GM19397 (cell line): ENCODE measurements around the gene ZNF681.
"Not testable (repeated sequence)": the region's sequence is repeated elsewhere in the genome, so short reads cannot be mapped to it uniquely, and the experiment has no call there.

Experiments used
- ATAC-seq: cut with Tn5 transposase; IDR thresholded peaks from one replicate; pipeline ENCODE4 v1.9.1; 2021; ENCODE audit warnings: mild to moderate bottlenecking, moderate library complexity; ENCODE audit not compliant: unreplicated experiment

ZNF681 gene

DNA sequence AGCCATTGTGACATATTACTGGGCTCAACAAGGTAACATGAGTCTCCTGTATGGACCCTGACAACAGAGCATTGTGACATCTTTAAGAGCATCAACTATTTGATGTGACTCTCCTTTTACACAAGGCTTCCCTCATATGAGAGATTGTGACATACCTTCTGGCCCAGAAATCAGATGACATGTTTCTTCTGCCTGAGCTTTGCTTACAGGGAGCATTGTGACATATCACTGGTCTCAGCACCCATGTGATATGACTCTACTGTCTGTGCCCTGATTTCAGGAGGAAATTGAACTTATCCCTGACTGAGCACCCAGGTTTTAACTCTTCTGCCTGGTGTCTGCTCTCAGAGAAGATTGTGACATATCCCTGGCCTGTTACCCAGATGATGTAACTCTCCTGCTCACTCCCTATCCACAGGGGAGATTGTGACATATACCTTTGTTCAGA lies 15.9 kb upstream of the ZNF681 start:
- ATAC-seq: no peak

DNA sequence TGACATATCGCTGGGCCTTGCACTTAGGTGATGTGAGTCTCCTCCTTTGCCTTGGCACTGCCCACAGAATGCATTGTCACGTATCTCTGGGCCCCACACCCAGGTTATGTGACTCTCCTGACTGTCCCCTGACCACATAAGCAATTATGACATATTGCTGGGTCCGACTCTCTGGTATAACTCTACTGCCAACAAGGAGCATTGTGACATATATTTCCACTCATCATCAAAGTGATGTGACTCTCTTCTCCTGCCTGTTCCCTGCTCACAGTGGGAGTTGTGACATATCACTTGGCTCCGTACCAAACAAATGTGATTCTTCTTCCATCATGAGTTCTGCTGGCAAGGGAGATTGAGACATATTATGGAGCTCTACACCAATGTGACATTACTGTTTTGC lies 15.4 kb upstream of the ZNF681 start:
- no peak for ATAC-seq

DNA sequence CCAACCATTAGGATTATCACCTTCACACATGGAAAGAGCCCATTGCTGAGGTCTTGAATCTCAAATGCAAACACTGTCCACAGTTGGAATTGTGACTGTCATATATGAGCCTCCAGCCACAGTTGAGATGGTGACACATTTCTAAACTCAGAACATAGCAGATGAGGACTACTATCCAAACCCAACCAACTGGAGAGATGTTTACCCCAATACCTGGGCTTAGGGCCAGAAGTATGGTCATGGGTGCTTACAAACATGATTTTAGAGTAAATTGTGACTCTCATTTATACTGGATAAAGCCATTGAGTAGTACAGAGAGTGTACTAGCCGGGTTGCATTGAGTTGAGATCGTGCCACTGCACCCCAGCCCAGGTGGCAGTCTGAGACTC lies 14.0 kb upstream of the ZNF681 start:
- no peak for ATAC-seq

DNA sequence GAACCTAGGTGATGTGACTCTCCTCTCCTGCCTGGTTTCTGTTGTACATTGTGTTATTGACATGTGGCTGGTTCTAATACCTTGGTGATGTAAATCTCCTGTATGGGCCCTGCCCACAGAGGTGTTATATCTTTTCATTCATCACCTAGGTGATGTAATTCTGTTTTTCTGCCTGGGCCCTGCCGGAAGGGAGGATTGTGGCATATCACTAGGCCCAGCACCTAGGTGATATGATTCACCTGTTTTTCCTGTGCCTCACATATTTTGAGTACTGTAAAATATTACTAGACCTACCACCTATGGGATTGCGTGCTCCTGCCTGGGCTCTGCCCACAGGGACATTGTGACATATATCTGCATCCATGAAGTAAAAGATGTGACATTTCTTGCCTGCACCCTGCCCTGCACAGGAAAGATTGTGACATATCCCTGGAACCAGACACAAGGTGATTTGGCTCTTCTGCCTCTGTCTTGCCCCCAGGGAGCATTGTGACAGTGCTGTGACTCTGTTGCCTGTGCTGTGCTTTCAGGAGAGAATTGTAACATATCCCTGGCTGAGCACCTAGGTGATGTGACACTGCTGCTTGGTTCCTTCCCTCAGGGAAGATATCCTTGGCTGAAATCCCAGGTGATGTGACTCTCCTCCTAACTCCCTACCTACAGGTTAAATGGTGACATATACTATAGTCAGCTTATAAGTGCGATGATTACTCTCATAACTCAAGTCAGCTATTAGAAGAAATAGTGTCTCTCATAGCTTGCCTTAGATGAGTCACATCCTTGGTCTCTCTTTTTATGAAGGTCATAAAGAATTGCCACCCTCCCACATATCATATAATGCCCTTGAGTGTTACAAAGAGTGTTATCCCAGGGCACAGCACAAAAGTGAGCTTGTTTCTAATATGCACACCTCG lies 13.3 kb upstream of the ZNF681 start:
- ATAC-seq: no peak

DNA sequence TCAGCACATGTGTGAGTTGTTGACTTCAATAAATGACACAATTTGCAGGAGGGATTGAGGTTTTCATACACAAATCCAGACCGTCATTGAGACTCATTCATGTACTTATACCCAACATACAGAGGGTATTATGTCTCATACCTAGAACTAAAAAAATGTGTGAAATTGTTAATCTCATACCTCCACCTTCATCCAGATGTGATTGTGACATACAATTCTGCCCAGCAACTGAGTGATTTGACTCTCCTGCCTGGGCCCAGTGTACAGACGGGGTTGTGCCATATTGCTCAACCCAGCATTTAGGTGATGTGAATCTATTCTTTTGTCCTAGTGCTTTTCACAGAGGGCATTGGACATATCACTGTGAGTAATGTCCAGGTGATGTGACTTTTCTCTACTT lies 12.6 kb upstream of the ZNF681 start:
- no peak for ATAC-seq

DNA sequence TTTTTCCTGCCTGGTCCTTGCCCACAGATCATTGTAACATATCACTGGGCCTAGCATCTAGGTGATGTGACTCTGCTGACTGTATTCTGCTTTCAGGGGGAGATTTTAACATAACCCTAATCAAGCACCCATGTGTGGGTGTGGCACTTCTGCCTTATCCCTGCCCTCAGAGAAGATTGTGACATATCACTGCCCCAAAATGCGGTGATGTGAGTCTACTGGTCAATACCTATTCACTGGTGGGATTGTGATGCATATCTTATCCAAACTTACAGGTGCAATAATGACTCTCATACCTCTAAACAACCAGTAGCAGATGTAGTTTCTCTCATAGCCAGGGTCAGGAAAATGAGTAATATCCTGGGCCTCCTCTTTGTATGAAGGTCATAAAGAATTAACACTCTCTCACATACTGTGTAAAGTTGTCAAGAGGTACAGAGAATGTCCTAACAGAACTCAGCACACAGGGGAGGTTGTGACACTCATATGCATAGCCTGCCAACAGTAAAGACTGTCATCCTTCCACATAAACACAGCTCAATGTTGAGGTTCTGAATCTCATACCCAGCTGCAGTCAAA lies 12.1 kb upstream of the ZNF681 start:
- ATAC-seq: no peak

DNA sequence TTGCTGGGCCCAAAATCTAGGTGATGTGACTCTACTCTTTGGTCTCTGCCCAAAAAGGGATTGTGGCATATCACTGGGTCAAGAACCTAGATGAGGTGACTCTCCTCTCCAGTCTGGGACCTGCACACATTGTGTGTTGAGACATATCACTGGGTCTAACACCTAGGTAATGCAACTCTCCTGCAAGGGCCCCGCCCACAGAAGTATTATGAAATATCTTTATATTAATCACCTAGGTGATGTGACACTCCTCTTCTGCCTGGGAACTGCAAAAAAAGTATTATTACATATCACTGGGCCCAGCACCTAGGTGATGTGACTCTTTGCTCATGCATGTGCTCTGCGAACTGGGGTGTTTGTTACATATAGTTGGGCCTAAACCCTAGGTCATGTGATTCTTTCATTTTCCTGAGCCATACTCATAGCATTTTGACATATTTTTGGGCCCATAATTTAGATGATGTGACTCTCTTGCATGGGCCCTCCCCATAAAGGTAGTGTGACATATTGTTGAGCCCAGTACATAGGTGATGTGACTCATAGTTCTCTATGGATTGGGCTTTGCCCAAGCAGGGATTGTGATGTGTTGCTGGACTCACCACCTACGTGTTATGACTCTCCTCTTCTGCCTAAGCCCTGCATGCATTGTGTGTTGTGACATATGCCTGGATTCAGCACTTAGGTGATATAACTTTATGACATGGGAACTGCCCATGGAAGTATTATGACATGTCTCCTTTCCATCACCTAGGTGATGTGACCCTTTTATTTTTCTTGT lies 11.2 kb upstream of the ZNF681 start:
- no peak for ATAC-seq

DNA sequence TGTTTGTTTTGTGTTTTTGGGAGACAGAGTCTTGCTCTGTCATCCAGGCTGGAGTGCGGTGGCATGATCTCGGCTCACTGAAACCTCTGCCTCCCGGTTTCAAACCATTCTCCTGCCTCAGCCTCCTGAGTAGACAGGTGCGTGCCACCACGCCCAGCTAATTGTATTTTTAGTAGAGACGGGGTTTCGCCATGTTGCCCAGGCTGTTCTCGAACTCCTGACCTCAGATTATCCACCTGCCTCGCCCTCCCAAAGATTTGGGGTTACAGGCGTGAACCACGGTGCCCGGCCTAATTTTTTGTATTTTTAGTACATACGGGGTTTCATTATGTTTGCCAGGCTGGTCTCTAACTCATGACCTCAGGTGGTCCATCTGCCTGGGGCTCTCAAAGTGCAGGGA lies 8.3 kb upstream of the ZNF681 start:
- no peak for ATAC-seq

DNA sequence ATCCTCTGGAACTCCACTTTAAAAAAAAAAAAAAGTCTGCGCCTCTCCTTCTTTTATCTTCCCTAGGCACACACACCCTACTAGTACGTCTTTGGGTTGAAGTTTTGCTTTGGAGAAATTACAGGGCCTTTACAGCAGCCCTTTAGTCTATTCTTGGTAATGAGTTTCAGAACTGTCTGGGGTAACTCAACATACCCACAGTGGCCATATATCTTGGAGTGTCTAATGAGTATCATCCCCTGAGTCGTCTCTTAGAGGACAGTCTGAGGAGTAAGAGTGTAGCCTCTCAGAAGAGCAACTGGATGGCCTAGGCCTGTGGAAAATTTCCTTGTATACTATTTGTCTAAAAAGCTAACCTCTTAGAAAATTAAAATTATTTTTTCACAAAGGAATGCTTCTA lies 6.1 kb upstream of the ZNF681 start:
- no peak for ATAC-seq

DNA sequence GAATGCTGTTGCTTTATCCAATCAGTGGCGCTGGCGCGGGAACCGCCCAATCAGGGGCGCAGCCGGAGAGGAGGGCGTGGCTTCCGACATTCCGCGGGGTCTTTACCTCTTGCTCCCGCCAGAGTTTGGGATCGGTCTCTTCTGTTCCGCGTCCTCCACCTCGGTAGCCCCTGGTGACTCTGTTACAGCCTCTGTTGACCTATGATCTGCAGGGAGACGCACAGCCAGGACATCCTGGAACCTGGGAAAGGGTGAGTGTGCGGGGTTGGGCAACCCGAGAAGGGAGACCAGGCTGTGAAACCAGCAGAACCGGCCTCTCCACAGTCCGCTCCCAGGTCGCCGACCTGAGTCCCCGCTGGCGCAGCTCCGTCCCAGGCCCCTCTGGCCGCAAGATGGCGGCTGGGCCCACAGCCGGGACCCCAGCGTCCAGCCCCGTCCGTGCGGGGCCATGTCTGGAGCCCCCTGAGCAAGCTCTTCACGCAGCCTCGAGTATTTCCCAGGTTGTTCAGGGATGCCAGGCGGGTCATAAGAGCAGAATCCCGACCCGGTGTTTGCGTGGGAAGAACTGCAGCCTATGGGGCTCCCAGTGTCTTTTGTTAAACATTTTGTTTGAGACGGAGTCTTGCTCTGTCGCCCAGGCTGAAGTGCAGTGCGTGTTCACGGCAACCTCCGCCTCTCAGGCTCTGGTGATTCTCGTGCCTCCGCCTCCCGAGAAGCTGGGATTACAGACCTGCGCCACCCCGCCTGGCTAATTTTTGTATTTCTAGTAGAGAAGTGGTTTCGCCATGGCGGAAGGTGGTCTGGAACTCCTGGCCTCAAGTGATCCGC lies 4.4 kb upstream of the ZNF681 start:
- ATAC-seq: peak; percentile 48

DNA sequence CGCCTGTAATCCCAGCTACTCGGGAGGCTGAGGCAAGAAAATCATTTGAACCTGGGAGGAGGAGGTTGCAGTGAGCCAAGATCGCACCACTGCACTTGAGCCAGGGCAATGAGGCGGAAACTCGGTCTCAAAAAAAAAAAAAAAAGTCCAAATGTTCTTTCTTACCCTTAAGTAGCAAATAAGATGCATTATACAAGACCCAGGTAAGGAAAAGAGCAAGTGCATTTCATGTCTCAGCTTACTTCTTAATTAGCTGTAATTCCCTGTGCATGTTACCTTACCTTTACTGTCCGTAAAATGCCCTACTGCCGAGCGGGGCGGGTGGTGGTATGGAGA lies 3.8 kb upstream of the ZNF681 start:
- no peak for ATAC-seq

DNA sequence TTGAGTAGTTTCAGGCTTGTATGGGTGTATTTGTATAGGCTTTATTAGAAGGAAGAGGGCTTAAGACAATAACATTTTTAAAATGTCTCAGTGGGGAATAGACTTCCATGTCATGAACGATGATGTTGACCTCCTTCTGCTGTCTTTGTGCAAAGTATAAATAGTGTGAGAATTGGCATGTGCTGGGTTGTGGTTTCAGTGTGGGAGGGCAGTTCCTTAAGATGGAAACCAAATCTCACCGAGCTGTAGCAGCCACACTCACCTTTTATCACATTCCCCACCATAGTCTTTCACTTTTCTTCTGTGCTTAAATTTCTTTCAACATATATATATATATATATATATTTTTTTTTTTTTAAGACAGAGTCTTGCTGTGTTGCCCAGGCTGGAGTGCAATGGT lies 1.6 kb upstream of the ZNF681 start:
- ATAC-seq: not testable (repeated sequence)

DNA sequence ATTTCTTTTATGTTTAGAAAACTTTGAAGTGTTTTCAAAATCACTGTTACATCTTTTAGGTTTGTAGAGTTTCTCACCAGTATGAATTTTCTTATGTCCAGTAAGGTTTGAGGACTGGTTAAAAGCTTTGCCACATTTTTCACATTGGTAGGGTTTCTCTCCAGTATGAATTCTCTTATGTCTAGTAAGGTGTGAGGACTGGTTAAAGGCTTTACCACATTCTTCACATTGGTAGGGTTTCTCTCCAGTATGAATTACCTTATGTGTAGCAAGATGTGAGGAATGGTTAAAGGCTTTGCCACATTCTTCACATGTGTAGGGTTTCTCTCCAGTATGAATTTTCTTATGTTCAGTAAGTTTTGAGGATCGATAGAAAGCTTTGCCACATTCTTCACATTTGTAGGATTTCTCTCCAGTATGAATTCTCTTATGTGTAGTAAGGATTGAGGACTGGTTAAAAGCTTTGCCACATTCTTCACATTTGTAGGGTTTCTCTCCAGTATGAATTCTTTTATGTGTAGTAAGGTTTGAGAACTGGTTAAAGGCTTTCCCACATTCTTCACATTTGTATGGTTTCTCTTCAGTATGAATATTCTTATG lies 15.0 kb downstream of the ZNF681 start:
- not testable (repeated sequence) for ATAC-seq

DNA sequence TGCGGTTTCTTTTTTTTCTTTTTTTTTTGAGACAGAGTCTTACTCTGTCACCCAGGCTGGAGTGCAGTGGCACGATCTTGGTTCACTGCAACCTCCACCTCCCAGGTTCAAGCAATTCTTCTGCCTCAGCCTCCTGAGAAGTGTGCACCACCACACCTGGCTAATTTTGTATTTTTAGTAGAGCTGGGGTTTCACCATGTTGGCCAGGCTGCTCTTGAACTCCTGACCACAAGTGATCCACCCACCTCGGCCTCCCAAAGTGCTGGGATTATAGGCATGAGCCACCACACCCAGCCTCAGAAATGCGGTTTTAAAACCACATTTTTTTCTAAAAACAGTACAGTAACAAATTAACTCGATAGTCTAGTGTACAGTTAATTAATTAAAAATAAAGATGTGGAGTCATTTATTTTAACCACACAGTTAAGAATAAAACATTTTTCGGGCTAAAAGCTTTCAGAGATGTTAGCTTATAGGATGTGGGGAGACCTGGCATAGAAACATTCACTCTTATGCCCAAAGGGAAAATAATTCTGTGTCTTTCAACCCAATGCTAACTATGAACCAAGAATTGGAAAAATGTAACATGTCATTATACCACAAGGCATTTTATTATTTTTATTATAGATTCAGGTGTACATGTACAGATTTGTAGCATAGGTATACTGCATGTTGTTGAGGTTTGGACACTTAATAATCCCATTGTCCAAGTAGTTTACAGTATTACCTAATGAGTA lies 27.8 kb downstream of the ZNF681 start:
- not testable (repeated sequence) for ATAC-seq

DNA sequence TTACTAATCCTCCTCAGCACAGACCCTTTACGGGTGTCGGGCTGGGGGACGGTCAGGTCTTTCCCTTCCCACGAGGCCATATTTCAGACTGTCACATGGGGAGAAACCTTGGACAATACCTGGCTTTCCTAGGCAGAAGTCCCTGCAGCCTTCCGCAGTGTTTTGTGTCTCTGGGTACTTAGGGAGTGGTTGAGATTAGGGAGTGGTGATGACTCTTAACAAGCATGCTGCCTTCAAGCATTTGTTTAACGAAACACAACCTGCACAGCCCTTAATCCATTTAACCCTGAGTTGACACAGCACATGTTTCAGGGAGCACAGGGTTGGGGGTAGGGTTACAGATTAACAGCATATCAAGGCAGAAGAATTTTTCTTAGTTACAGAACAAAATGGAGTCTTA lies 34.5 kb downstream of the ZNF681 start:
- not testable (repeated sequence) for ATAC-seq

DNA sequence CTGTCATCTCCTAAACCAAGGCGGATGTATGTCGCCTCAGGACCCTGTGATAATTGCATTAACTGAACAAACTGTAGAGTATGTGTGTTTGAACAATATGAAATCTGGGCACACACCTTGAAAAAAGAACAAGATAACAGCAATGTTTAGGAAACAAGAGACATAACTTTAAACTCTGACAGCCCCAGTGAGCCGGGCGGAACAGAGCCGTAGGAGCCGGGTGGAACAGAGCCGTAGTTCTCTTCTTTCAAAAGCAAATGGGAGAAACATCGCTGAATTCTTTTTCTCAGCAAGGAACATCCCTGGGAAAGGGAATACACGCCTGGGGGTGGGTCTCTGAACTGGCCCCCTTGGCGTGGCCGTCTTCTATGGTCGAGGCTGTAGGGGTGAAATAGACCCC lies 39.9 kb downstream of the ZNF681 start:
- ATAC-seq: no peak

DNA sequence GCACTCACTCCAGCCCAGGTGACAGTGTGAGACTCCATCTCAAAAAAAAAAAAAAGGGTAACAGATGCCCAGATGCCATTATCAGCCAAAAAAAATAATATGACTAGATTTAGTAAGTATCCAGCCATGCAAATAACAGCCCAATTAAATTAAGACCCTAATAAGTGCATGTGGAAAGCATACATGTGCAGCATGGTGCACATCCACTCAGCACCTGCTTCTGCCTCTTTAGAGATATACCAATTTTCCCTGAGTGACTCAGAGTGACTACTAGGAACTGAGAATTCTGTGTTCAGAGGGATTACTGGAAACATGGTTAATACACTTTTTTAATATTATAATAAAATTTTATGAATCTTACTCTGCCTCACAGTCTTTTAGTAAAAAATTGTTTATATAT lies 41.9 kb downstream of the ZNF681 start:
- no peak for ATAC-seq

DNA sequence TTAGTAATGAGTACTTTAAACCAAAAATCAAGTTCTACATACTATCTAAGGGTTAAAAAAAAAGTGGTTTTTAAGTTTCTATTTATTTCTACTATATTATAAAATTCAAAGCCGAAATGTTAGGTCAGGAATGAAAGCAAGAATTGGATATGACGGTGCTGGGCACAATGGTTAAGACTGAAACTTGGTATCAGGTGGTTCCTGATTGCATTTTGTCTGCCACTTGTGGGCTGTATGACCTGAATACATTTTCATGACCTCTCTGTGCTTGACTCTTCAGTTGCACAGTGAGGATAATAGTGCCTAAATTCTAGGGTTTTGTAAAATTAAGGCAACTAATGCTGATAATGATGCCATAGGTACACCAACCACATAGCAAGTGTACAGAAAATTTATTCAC lies 49.3 kb downstream of the ZNF681 start:
- no peak for ATAC-seq

DNA sequence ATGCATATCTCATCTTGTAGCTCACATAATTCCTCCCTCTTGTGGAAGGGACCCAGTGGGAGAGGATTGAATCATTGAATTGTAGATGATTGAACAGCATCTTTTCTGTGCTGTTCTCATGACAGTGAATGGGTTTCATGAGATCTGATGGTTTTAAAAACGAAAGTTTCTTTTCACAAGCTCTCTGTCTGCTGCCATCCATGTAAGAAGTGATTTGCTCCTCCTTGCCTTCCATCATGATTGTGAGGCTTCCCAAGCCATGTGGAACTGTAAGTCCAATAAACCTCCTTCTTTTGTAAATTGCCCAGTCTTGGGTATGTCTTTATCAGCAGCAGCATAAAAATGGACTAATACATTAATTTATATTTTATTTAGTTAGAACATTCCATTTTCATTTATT lies 52.0 kb downstream of the ZNF681 start:
- no peak for ATAC-seq

DNA sequence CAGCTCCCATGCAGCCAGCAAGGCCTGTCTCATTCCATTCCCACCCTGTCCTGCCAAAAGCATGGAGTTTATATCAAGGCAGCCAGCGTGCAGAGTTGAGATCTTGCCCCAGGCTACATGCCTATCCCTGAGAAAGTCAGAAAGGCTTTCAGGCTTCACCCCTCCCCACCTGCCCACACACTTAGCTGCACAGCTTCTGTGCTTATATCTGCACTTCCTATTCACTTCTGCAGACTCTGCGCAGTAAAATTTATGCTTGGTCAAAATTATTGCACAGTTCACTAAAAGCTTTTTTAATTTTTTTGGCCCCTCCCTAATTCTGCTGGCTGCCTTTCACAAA lies 59.2 kb downstream of the ZNF681 start:
- ATAC-seq: no peak
